Measurements from ENCODE around the gene SP3. TPM values are rescaled to one million over a fixed set of nuclear protein-coding genes. Genes with fewer than 3 reads are reported as not detected.

SP3 gene
- total RNA-seq, result 87.0 and 129 TPM in 2 replicates

GRCh38 chr2:173965372-173966025 is at the start of gene SP3:
Gene SP3 (minus strand): TSS chr2:173965373. CDS start chr2:173965171, 202 bp downstream.
- peak; percentile 98 for DNase-seq (ENCODE audit: low read depth)
- H3K4me3 ChIP-seq (ENCODE audit: low read depth, low read length), result peak within 1 kb of the TSS; percentile 91
- no peak for TF ChIP-seq CTCF (IDR thresholded peaks at IDR 0.05; ENCODE audit: insufficient read depth, low read depth, low read length)

DNA sequence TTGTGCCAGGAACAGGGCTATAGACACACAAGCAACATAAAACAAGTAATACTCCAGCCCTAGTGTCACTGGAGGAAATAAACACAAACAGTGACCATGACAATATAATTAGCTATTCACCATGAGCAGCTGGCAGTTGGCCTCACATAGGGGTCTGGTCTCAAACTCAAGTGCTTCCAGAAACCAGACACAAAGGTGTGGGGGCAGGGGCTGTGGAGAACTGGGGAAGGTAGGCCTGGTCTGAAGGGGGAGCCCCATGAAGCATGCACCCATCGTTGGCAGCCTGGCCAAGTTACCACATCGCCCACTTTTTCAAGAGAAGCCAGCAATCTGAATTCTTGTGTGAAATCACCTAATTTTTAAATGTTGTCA is 49.5 kb upstream of the SP3 start:
- no peak for DNase-seq (ENCODE audit: low read depth)
- no peak for TF ChIP-seq CTCF (IDR thresholded peaks at IDR 0.05; ENCODE audit: insufficient read depth, low read depth, low read length)

GRCh38 chr2:174014011-174014698 is 49.0 kb upstream of the SP3 start:
- no peak overlapping the region for H3K4me3 ChIP-seq (ENCODE audit: low read depth, low read length)
- no peak for TF ChIP-seq CTCF (IDR thresholded peaks at IDR 0.05; ENCODE audit: insufficient read depth, low read depth, low read length)
- peak; percentile 58 for DNase-seq (ENCODE audit: low read depth)

More for the DNA sequence above, 49.5 kb upstream of the SP3 start:
- no peak overlapping the region for H3K4me3 ChIP-seq (ENCODE audit: low read depth, low read length)

DNA sequence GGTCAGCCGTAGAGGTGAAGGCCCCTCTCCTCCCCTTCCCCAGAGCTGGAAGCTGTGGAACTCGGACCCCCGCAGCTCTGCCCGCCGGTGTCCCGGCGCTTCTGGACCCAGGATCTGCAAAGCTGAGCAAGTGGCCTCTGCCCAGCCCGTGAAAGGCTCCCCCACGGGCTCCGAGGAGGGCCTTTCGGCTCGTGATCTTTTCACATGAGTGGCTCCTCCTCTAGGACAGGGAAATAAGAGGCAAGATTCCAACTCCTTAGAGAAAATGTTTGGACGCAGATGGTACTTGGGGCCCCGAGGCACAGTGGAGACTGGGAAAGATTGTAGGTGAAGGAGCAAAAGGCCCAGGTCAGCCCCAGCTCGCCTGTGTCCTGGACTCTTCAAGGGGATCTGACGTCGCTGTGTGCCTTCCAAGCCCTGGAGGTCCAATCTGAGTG is 48.2 kb upstream of the SP3 start:
- no peak for TF ChIP-seq CTCF (IDR thresholded peaks at IDR 0.05; ENCODE audit: insufficient read depth, low read depth, low read length)
- DNase-seq (ENCODE audit: low read depth), result peak; percentile 65
- peak overlapping the region; percentile 55 for H3K4me3 ChIP-seq (ENCODE audit: low read depth, low read length)

DNA sequence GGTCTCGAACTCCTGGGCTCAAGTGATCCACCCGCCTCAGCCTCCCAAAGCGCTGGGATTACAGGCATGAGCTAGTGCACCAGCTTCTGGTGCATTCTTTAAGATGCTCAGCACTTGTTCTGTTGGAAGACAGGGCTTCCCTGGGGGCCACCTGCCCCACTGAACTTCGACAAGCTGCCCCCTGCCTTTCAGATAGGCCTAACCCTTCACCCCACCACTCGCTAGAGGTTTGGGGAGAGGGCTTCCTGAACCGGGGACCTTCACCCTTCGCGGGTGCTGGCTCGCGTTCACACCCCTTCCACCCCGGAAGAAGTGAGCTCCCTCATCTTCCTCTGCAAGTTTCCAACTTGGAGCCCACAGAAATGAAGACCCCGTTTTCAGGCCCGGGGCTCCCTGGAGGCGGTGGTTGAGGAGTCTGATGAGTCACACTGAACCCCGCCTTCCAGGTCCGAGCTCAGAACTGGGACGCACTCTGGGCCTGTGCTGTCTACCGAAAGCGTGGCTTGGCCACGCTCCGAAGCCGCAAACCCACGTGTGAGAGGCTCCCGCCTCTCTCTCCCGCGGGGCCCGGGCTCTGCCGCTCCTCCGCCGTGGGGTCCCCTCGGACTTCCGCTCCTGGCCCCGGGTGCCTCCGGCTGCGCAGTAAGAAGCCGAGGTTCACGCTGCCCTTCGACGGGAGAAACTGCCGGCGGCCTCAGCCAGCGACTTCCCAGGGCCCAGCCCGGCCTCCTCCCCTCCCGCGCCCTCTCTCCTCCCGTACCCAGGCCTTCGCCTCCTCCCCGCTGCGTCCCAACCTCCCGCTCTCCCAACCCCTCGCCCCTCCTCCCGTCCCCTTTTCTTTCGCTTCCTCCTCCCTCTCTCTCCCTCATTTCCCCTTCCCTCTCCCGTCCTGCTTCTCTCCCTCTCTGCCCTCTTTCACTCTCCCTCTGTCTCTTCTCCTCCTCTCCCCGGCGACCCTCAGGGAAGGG is 47.5 kb upstream of the SP3 start:
- peak overlapping the region; percentile 55 for H3K4me3 ChIP-seq (ENCODE audit: low read depth, low read length)
- peak; percentile 76 for DNase-seq (ENCODE audit: low read depth)
- TF ChIP-seq CTCF (IDR thresholded peaks at IDR 0.05; ENCODE audit: insufficient read depth, low read depth, low read length), result no peak

DNA sequence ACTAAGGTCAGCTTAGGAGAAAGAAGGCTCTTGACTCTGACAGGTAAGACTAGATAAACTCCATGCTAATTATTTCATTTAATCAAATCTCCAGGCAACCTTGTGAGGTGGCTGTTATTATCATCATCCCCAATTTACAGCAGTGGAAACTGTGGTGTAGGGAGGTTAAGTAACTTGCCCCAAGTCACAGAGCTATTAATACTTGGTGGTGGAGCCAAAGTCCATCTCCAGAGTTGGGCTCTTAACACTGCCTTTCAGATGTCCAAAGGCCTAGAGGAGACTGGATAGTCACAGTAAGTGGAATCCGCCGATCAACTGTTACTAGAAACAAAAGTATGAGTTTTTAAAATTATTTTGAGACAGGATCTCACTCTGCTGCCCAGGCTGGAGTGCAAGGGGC is 46.6 kb upstream of the SP3 start:
- no peak for TF ChIP-seq CTCF (IDR thresholded peaks at IDR 0.05; ENCODE audit: insufficient read depth, low read depth, low read length)
- H3K4me3 ChIP-seq (ENCODE audit: low read depth, low read length), result no peak overlapping the region
- no peak for DNase-seq (ENCODE audit: low read depth)

Measured in fibroblast of villous mesenchyme (primary cell).